Tibial artery (tissue), 4 donors: Measurements from ENCODE around the gene B4GAT1.

ENCODE experiments used
- DNase-seq, 2 donors: peaks; one replicate each; pipeline ENCODE4 v3.0.0-alpha.2; 2019
- H3K27ac ChIP-seq, 2 donors: fragments of 200-600 bp; sonication (generic) in 1 of 2; 1 replicate in 1 of 2; 2 replicates in 1 of 2; pipeline ENCODE4 v1.5.1; 2018 to 2019; ENCODE audit warnings: mild to moderate bottlenecking in 1 of 2
- H3K27me3 ChIP-seq, 2 donors: fragments of 200-600 bp; sonication (generic) in 1 of 2; one replicate each; pipeline versions ENCODE4 v1.5.1 to v1.6.0; 2016 to 2019
- H3K36me3 ChIP-seq, 3 donors: fragments of 200-600 bp; sonication (generic) in 2 of 3; one replicate each; pipeline ENCODE4 v1.5.1; 2016 to 2019; ENCODE audit warnings: mild to moderate bottlenecking in 2 of 3
- H3K4me1 ChIP-seq, 4 donors: fragments of 200-600 bp; sonication (generic) in 2 of 4; 1 replicate in 3 of 4; 2 replicates in 1 of 4; pipeline ENCODE4 v1.5.1; 2016 to 2019
- H3K4me3 ChIP-seq, 2 donors: fragments of 200-600 bp; sonication (generic) in 1 of 2; 1 replicate in 1 of 2; 2 replicates in 1 of 2; pipeline ENCODE4 v1.5.1; 2018 to 2019; ENCODE audit warnings: mild to moderate bottlenecking in 2 of 2
- H3K9me3 ChIP-seq, 3 donors: fragments of 200-600 bp; sonication (generic) in 1 of 3; one replicate each; pipeline ENCODE4 v1.5.1; 2016 to 2019
- intact Hi-C: fragments of 100-400 bp; cut with DNase I; formaldehyde crosslinking; loops from one replicate; pipeline ENCODE4 v1.15.0; 2023; ENCODE audit warnings: low total_unique reads
- TF ChIP-seq, protein P1 (sequence below), 2 experiments: fragments of 200-600 bp in 1 of 2; fragments of 450-650 bp in 1 of 2; IDR thresholded peaks; one replicate each; pipeline ENCODE4 v1.5.1; 2017 to 2019; ENCODE audit warnings: antibody characterized with exemption in 2 of 2, mild to moderate bottlenecking in 1 of 2, moderate library complexity in 1 of 2

The B4GAT1 gene

DNA sequence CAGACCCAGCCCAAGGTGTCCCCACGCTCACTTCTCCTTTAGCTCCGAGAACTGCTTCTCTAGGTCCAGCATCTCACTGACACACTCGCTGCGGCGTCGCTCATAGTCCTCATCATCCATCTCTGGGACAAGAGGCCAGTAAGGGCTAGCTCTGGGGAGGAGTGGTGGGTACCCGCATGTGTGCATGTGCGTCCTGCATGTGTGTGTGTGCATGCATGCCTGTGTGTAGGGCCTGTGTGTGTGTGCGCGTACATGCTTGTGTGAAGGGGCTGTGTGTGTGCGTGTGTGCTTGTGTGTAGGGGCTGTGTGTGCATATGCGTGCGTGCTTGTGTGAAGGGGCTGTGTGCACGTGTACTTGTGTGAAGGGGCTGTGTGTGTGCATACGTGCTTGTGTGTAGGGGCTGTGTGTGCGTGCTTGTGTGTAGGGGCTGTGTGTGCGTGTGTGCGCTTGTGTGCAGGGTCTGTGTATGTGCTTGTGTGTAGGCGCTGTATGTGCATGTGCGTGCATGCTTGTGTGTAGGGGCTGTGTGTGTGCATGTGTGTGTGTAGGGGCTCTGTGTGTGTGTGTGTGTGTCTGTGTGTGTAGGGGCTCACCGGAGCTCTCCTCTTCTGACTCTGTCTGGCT is 5.8 kb downstream of the B4GAT1 start:
- Histone ChIP-seq H3K9me3 (no peaks in the 10 kb centered on the region), H3K36me3 (peaks cover 22 to 60% (median 36%) of the 10 kb centered on the region in 3 donors), H3K27me3 (no peaks in the 10 kb centered on the region), H3K4me3 (no peak overlapping the region), H3K27ac (no peak overlapping the region), H3K4me1 (peaks cover 11 to 43% (median 34%) of the 10 kb centered on the region in 4 donors)
- TF ChIP-seq, protein P1, sequence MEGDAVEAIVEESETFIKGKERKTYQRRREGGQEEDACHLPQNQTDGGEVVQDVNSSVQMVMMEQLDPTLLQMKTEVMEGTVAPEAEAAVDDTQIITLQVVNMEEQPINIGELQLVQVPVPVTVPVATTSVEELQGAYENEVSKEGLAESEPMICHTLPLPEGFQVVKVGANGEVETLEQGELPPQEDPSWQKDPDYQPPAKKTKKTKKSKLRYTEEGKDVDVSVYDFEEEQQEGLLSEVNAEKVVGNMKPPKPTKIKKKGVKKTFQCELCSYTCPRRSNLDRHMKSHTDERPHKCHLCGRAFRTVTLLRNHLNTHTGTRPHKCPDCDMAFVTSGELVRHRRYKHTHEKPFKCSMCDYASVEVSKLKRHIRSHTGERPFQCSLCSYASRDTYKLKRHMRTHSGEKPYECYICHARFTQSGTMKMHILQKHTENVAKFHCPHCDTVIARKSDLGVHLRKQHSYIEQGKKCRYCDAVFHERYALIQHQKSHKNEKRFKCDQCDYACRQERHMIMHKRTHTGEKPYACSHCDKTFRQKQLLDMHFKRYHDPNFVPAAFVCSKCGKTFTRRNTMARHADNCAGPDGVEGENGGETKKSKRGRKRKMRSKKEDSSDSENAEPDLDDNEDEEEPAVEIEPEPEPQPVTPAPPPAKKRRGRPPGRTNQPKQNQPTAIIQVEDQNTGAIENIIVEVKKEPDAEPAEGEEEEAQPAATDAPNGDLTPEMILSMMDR (IDR thresholded peaks at IDR 0.05) = no peak
- intact Hi-C loops = no loop called here
- DNase-seq = peak in 1 of 2 donors; percentile 9

DNA sequence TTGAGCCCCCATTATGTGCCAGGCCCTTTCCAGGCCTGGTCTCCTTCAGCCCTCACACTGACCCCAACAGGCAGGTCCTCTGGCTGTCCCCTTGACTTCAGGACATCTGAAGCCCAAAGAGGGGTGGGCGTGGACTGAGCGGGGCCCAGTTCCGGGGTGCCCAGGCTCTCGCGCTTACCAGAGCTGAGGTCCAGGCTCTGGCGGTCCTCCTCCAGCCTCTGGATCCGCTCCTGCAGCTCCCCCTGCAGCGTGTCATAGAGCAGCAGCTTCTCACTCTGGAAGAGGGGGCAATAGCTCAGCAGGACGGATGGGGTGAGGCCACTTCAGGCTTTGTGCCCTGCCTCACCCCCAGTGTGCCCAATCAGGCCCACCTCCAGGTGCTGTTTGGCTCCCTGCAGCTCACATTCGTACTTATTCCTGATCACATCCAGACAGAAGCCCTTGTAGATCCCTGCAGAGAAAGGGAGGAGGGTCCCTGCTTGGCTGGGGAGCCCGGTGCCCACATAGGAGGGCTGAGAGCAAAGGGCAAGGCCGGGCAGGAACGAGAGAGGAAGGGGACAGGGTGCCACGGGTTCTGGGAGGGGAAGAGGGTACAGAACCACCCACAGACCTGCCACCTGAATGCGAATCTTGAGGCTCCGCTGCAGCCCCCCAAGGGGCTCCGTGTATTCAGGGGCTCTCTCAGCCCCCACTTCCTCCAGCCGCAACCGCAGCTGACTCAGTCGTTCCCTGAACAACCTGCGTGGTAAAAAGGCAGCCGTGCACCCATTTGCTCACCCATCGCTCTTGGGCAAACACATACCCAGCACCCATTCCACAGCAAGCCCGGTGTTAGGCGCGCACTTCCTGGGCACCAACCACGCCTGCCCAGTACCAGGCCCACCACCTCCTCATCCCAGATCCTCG is 6.6 kb downstream of the B4GAT1 start:
- Histone ChIP-seq H3K36me3 (peaks cover 22 to 60% (median 36%) of the 10 kb centered on the region in 3 donors), H3K9me3 (no peaks in the 10 kb centered on the region), H3K4me3 (no peak overlapping the region), H3K27me3 (no peaks in the 10 kb centered on the region), H3K27ac (no peak overlapping the region), H3K4me1 (peaks cover 4 to 43% (median 34%) of the 10 kb centered on the region in 4 donors)
- TF ChIP-seq, protein P1 (IDR thresholded peaks at IDR 0.05) = no peak
- intact Hi-C loops = no loop called here
- DNase-seq = peak in 1 of 2 donors; percentile 12

DNA sequence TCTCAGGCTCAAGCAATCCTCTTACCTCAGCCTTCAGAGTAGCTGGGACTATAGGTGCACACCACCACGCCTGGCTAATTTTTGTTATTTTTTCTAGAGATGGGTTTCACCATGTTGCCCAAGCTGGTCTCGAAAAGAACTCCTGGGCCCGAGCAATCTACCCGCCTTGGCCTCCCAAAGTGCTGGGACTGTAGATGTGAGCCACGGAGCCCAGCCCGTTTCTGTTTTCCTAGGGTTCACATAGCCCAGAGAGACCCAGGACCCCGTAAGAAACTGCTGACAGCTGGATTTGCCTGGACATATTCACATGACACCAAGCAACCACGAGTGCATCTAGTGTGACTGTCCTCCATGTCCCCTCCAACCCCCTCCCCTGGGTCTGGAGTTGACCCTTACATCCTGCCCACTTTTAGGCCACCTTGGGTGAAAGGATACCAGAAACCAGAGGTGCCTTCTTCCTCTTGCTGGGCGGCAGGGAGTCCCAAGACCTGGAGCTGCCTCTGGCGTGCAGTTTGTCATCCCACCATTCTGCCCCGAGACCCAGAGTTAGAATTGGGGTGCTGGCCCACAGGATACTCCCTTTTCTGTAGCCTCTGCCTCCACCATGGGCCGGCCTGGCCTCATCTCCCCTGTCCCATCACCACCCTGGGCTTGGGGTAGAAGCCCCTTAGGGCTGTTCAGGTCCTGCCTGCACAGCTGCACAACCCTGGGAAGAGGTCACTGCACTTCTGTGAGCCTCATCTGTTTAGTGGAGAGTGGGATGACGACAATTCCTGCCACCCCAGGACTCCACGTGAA is 7.5 kb downstream of the B4GAT1 start:
- intact Hi-C loops = no loop called here
- Histone ChIP-seq H3K27me3 (no peaks in the 10 kb centered on the region), H3K4me1 (peaks cover 0 to 45% (median 37%) of the 10 kb centered on the region in 4 donors), H3K9me3 (no peaks in the 10 kb centered on the region), H3K27ac (no peak overlapping the region), H3K4me3 (no peak overlapping the region), H3K36me3 (peaks cover 22 to 60% (median 36%) of the 10 kb centered on the region in 3 donors)
- peak in 1 of 2 donors; percentile 13 for DNase-seq
- TF ChIP-seq, protein P1 (IDR thresholded peaks at IDR 0.05) = no peak

DNA sequence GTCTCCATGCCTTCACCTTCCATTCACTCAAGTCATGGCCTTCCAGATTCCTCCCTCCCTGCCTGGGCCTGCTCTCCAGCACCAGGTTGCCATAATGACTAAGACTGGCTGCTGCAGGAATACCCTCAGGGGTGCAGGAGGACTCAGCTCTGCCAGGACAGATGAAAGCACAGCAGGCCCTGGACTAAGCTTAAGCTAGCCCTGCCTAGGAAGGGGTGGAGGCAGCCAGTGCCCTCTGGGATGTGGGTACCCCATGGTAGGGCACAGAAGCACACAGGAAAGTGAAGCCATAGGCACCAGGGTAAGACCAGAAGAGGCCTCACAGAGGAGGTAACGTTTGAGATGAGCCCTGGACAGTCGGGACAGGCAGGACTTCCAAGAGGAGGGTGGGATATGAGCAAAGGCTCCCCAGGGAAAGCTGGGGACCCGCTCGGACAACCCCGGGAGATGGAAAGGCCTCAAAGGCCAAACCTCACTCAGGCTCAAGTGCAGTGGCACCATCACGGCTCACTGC is 8.2 kb downstream of the B4GAT1 start:
- DNase-seq = peak in 1 of 2 donors; percentile 10
- Histone ChIP-seq H3K4me3 (no peak overlapping the region), H3K4me1 (peaks cover 0 to 47% (median 37%) of the 10 kb centered on the region in 4 donors), H3K27me3 (no peaks in the 10 kb centered on the region), H3K27ac (no peak overlapping the region), H3K9me3 (no peaks in the 10 kb centered on the region), H3K36me3 (peaks cover 22 to 62% (median 36%) of the 10 kb centered on the region in 3 donors)
- TF ChIP-seq, protein P1 (IDR thresholded peaks at IDR 0.05) = no peak
- intact Hi-C loops = no loop called here
